GM21390 (cell line): ENCODE data around the gene ZNF581.

Experiments
- ATAC-seq: cut with Tn5 transposase; IDR thresholded peaks from one replicate; pipeline ENCODE4 v1.9.1; 2021; ENCODE audit not compliant: unreplicated experiment

ZNF581 gene

DNA sequence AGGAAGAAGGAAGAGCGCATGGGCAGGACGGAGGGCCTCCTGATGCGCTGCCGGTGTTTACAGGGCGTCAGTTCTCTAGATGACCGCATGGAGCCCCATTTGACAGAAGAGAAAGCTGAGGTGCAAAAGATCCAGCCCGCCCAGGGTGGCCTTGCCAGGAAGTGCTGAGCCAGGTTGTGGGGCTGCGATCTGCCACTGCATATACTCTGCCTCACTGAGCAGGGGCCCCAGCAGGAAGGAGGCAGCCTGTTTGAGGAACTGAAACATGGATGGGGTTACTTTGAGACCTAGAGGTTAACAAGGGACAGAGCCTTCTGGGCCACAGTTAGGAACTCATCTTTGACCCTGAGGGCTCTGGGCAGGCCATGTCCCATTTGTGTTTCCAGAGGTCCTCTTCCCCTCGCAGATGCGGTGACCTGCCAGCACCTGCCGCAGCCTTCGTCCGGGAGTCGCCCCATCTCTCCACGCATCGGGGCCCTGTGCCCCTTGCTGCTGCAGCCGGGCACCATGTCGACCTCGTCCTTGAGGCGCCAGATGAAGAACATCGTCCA, 34.7 kb downstream of the ZNF581 start:
- ATAC-seq, result peak; percentile 71

DNA sequence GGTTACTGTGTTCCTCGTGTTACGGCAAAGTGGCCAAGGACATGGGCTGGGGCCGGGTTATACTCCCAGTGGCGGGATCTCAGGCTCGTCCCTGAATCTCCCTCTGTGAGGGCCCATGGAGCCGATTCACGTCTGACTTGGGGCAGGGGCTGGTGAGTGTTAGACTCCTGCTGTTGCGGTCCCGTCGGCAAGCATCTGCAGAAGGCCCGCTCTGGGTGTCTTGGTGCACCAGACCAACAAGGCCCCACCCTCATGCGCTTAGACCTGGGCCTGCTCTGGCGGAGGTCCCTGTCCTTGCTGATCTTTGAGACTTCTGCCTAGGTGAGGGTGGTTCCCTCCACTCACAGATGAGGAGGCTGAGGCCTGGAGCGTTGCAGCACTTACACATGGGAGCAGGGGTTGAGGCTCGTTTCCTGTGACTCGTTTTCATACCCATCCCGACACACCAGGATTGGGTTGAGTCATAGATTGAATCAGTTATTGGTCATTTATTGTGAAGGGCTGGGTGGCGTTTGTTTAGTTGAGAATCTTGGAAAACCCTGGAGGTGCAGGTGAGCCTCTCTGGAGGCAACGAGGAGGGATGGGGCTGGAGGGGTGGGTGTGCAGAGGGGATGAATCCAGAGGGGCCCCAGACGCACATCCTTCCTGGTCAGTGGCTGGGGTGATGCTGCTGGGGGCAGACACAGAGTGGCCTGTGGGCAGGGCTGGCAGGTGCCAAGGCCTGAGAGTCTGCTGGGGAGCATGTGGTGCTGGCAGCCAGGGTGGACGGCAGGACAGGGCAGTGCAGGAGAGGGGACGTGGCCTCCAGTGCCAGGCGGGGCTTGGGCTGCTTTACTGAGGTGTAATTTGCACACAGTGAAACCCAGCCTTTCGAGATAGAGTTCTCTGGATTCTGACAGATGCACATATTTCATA, 36.2 kb downstream of the ZNF581 start:
- ATAC-seq, result no peak

DNA sequence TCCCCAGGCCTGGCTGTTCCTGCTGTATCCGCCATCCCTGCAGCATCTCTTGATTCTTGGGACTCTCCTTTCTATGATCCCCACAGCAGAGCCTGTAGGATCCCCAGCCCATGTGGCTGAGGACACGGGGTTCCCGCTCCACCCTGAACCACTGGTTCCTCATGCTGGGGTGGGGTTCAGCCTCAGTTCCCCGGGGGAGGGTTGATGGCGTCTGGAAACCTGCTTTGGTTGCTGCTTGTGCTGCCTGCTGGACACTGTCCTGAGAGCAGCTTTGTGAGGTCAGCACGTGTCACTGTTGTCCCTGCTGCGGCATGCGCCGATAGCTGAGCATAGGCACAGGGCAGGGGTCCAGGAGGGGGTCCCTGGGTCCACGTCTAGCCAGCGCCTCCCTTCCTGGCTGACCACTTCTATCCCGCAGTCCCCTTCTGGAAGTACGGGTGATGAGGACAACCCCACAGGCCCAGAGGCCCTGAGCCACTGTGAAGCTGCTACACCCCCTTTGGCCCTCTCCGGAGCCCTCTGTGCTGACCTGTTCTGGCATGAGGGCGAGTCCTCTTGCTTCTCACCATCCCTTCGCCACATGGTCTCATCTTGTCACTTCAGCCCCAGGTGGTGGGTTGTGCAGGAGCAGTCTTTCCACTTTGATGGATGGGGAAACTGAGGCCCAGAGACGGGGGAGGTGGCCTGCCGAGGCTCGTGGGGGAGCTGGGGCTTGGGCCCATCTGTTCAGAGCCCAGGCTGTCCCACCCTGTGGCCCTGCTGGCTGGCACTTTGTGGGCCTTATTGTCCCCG, 37.1 kb downstream of the ZNF581 start:
- ATAC-seq, result no peak

DNA sequence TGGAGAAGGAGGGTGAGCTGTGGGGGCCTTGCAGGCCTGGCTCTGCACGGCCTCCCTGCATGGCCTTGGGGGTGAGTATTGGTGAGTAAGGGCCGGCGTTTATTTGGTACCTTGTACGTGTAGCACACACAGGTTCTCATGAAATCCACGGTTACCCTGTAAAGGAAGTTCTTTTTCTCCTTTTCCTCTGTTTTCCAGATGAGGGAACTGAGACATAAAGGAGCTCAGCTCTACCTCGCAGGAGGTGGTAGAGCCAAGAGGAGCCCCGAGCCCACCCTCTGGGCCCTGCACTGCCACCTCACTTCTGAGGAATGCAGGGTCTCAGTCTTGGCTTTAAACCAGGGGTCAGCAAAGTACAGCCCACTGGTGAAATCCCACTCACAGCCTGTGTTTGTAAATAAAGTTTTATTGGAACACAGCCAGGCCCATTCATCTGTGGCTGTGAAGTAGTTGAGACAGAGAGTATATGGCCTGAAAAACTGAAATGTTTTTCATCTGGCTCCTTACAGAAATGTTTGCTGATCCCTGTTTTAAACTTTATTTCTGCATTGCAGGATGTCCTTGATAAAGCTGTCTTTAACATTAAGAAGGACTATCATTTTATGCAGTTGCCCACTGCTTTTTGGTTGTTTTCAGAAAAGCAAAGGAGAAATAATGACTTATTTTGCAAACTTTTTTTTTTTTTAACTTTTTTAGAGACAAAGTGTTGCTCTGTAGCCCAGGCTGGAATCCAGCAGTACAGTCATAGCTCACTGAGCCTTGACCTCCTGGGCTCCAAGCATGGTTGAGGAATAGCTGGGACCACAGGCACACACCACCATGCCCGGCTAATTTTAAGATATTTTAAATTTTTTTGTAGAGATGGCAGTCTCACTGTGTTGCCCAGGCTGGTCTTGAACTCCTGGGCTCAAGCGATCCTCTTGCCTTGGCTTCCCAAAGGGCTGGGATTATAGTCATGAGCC, 38.0 kb downstream of the ZNF581 start:
- ATAC-seq, result no peak

DNA sequence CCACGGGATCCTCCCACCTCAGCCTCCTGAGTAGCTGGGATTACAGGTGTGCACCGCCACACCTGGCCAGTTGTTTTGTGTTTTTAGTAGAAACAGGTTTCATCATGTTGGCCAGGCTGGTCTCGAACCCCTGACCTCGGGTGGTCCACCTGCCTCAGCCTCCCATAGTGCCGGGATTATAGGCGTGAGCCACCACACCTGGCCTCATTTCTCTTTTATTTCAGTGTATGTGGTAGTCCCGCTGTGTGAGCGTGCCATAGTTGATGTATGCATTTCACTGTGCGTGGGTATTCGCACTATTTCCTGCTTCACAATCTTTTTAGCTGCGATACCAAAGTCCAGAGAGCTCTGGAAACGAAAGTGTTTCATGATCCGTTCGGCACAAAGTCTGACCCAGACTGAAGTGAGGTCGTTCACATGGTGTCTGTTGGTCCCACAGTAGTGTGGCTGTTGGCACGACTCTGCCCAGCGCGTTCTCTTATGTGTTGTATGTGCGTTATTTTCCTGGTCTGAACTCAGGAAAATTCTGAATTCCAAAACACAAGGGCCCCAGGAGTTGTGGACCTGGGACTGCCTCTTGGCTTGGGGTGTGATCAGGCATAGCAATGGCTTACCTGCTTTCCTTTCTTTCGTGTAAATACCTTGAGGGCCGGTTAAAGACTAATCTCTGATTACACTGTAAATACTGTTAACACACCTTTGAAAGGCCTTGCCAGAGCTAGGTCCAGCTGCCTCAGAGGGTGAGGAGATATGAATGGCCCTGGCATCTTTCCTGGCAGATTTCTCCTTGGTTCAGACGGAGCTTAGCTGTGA, 40.2 kb downstream of the ZNF581 start:
- ATAC-seq, result no peak

DNA sequence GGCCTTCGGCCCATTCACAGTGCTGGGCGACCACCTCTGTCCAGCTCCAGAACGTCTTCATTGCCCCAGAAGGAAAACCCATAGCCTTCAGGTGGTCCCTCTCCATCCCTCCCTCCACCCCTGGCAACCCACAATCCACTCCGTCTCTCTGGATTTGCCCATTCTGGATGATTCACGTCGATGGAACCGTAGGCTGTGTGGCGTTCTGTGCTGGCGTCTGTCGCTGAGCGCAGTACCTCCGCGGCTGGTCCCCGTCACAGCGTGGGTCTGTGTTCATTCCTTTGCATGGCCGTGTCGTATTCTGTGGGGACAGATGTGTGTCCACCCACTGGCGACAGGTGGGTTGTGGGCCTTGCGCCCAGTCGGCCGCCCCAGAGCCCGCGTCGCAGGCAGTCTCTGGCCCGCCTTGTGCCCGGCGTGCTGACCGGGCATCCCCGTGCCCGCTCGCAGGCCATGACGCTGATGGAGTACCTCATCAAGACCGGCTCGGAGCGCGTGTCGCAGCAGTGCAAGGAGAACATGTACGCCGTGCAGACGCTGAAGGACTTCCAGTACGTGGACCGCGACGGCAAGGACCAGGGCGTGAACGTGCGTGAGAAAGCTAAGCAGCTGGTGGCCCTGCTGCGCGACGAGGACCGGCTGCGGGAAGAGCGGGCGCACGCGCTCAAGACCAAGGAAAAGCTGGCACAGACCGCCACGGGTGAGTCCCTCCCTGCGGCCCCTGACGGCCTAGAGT, 41.7 kb downstream of the ZNF581 start:
- no peak for ATAC-seq

DNA sequence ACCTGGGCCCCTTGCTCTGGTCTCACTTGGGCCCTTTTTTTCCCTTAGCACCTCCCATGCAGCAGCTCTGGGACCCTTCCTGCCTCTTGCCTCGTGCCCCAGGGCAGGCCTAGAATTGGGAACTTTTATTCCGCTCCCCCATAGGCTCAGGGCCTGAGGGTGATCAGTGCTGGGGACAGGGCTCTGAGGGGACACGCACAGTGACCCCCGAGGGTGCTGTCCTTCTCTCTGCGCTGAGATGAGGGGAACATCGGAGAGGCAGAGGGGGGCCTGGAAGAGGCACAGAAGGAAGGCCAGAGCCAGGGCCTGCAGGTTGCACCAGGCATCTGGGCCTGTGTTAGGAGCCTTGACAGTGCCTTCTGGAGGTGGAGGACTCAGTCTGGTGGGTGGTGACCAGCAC, 42.3 kb downstream of the ZNF581 start:
- ATAC-seq, result no peak

DNA sequence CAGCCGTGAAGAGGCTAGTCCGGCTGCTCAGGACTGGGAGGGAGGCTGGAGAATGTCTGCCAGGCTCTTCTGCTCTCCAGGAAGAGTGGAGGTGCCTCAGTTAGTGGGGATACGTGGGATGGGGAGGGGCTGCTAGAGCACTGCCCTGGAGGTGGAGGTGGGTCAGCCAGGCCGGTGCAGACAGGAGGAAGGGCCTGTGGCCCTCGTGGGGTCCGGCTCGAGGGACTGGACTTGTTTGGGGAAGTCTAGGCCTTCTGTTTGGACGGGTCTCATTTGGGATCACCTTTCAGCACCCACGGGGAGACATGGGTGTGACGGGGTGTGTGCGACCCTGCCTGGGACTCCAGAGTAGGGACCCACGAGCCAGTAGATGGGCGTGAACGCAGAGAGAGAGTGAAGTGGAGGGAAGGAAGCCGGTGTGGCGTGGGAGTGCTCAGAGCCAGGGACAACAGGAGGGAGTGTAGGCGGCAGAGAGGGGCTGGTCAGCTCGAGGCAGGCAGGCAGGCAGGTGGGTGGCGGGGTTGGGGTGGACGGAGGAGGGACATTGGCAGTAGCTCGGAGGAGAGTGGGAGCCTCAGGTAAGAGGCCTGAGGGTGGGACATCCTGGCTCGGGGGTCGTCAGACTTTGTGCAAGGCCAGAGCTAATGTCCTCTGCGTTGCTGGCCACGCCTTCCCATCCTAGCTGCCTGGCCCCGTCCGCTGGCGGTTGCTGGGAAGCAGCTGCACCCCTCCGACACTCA, 43.0 kb downstream of the ZNF581 start:
- no peak for ATAC-seq

DNA sequence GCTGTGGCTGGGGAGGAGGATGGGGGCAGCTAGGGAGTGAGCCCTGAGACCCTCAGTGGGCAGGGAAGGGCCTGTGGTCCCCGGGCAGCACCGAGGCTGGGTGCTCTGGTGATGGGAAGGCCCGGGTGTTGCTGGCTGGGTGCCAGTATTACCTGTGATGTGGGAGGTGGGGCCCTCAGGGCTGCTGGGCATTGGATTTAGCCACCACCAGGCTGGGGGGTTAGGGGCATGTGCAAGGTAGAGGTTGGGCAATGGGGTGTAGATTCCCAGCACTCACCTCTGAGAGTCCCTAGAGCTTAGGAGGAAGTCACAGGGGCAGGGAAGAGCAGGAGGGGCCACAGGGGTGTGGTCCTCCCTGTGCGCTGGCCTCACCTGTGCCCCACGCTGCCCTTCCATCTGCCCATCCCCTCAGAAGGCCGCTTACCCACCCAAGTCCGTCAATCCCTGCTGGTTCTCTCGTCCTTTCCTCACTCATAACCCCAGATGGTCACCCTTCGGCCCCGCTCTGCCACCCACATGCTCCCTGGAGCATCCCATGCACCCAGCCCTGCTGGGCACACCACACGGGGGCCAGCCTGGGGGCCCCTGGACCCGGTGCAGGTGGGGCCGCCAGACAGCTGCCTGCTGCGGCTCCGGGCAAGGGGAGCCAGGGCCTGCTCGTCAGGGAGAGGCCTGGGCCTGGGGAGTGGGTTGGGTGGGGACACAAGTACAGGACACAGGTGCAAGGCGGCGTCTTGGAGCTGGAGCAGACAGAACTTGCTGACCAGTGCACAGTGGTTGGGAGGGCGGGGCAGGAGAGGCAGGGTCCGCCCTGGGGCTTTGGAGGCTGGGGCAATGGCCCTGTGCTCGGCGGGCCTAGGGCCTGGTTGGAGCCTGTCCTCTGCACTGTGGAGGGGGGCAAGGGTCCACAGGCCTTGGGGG, 44.1 kb downstream of the ZNF581 start:
- no peak for ATAC-seq

DNA sequence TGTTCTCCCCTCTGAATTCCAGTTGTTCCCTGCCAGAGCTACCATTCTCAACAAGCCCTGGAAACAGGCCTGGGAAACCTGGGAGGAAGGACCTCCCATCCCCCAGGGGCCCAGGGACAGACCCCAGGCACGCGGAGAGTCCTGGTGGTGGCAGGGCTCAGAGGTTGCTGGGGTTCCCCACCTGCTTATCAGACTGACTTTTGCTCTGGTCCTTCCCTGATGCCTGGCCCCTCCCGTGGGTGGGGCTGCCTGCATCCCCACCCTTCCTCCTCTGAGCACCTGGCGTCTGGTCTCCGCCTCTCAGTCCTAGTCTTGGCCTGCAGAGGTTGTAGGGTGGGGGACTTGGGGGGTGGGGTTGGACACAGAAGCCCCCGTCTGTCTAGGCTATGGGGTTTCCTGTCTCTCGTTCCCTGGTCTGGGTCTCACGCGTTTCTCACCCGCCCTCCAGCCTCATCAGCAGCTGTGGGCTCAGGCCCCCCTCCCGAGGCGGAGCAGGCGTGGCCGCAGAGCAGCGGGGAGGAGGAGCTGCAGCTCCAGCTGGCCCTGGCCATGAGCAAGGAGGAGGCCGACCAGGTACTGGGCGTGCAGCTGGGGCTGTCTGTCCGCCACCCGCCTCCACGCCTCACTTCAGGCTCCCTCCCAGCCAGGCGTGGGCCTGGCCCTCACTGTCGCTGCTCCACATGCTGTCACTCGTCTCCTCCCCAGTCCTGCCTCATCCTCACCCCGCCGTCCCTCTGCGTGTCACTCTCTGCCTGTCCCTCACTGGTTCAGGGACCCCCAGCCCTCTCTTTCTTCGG, 45.2 kb downstream of the ZNF581 start:
- no peak for ATAC-seq

DNA sequence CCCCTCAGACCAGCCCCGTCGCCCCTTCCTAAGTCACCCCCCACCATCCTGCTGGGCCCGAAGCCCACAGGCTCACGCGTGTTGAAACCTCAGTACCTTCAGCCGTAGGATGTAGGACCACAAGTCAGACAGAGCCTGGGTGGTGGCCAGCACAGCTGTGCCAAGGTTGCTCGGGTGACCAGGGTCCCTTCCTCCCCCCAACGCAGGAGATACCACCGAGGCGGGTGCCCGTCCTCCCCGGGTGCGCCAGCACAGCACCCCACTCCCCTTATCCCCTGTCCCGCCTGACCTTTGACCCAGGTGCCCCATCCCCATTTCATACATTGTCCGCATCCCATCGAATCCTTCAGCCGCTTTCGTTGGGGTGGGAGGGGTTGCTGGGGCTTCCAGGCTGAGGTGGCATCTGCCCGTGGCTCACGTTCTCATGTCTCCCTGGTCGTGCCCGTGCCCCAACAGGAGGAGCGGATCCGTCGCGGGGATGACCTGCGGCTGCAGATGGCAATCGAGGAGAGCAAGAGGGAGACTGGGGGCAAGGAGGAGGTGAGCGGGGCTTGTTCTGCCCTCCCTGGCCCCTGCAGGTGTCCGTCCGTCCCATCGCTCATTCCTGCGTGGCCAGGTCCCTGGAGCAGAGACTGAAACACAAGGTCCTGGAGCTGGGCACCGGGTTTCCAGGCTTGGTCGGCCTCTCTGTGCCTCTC, 46.1 kb downstream of the ZNF581 start:
- ATAC-seq, result no peak

DNA sequence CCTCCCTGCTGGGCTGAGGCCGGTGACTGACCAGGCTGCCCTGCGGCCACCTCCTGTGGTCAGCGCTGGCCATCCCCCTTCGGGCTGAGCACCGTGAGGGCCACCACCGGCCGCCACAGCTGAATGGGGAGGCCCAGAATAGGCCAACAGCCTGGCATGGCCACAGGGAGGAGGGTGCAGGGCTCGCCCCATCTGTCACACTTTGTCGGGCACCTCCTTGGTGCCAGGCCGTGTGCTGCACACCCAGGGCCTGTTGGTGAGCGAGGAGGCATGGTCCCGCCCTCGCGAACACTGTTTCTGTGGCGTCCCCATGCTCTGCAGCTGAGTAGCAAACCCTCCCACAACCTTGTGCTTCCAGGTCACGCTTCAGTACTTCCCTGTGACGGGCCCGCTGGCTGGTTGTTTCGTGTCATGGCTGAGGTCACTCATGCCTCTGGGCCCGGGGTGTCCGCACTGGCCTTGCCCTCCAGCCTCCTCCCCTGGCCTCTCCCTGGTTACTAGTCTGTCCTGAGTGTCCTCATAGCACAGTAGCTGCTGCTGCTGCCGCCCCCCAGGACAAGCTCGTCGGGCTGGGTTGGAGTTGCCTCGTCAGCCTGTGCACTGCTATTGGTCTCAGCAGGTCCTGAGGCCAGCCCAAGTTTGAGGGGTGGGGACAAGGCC, 46.8 kb downstream of the ZNF581 start:
- no peak for ATAC-seq

DNA sequence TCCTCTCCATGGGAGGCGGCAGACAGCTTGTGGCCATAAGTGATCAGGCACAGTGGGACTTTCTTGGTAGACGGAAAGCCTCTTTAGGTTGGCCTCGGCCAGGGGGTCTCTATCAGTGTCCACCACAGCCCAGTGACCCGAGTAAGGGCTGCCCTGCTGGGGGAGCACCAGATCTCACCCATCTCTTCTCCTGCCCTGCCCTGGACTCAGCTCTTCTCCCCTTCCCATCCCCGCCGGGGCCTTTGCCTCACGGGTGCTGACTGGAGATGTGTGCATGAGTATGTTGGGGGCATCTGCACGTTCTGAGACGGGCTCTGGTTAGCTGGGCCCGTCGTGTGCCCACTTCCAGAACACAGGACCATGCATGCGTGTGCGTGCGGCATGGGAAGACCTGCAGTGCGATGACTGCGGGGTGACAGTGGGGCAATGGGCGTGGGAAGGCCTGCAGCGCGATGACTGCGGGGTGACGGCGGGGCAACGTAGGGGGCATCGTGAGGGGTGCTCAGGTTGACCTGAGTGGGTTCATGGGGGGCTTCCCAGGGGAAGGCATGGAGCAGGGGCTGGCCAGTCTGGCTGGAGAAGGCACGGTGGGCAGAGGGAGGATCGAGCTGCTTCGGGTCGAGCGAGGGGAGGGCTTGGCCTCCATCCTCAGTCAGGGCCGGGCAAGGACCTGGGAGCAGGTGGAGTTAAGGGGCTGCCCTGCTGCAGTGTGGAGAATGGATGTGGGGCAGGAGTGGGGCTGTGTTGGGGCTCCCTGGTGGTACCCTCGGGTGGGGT, 47.5 kb downstream of the ZNF581 start:
- no peak for ATAC-seq

DNA sequence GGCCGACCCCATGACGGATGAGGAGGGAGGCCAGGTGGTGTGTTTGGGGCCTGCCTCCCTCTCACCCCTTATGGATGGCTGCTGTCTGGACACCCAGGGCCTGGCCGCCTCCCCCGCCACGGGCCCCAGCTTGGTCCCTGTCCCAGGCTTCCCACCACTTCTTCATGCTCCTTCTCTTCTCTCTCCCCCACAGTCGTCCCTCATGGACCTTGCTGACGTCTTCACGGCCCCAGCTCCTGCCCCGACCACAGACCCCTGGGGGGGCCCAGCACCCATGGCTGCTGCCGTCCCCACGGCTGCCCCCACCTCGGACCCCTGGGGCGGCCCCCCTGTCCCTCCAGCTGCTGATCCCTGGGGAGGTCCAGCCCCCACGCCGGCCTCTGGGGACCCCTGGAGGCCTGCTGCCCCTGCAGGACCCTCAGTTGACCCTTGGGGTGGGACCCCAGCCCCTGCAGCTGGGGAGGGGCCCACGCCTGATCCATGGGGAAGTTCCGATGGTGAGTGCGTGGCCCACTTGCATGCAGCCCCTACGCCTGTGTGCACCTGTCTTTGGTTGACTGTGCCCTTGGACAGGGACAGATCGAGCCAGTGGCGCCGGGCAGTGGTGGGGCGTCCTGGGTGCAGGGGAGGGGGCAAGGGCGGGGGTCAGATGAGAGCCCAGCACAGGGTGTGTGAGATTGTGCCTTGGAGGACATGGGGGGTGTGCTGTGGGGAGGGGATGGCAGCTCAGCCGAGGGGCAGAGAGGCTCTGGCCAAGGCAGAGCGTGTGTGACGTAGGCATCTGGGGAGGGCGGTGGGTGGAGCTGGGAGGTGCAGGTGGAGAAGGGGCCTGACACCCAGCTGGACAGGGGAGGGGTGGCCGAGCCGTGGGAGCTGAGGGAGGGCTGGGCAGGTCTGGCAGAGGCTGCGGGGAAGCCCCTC, 48.4 kb downstream of the ZNF581 start:
- no peak for ATAC-seq
